ENCODE data around the gene SMYD4. TPM values are rescaled to one million over a fixed set of nuclear protein-coding genes. Genes with fewer than 3 reads are reported as not detected.
"Not testable (repeated sequence)": the region's sequence is repeated elsewhere in the genome, so short reads cannot be mapped to it uniquely, and the experiment has no call there.

Gene SMYD4
- total RNA-seq (2014; rRNA removed; shearing (Covaris generic)), result 10.0 and 12.0 TPM in 2 replicates
- polyA plus RNA-seq (2015; cell fraction: cytosol; rRNA removed), result 9.7 and 11.6 TPM in 2 replicates
- 13.4 and 17.3 TPM in 2 replicates for polyA plus RNA-seq (2015; cell fraction: nucleus; rRNA removed)

- DNase-seq (ENCODE audit: low read depth, low spot score), result peak; percentile 84
- in situ Hi-C loops (cut with HindIII; ENCODE audit: low pct_unique_long_range_greater_than_20kb, low sequenced_read_pairs), result no loop called here
These were observed at the start of gene SMYD4, which contains the start of gene RPA1 for GRCh38 chr17:1829592-1830257. Gene SMYD4, minus strand, starts transcription at chr17:1829902. Its CDS starts 1,908 bp downstream, at chr17:1827994. Gene RPA1, plus strand, starts transcription at chr17:1830005. Its CDS starts 89 bp downstream, at chr17:1830094.

- in situ Hi-C loops (cut with HindIII; ENCODE audit: low pct_unique_long_range_greater_than_20kb, low sequenced_read_pairs), result no loop called here
- DNase-seq (ENCODE audit: low read depth, low spot score), result no peak
These were observed 48.9 kb upstream of the SMYD4 start for GRCh38 chr17:1878419-1879121.

- in situ Hi-C loops (cut with HindIII; ENCODE audit: low pct_unique_long_range_greater_than_20kb, low sequenced_read_pairs), result no loop called here
These were observed 45.9 kb upstream of the SMYD4 start for GRCh38 chr17:1875597-1875996.

GRCh38 chr17:1873418-1873817 is 43.7 kb upstream of the SMYD4 start:
- in situ Hi-C loops (cut with HindIII; ENCODE audit: low pct_unique_long_range_greater_than_20kb, low sequenced_read_pairs), result no loop called here
- no peak for DNase-seq (ENCODE audit: low read depth, low spot score)

More at GRCh38 chr17:1875597-1875996, 45.9 kb upstream of the SMYD4 start:
- DNase-seq (ENCODE audit: low read depth, low spot score), result no peak

- in situ Hi-C loops (cut with HindIII; ENCODE audit: low pct_unique_long_range_greater_than_20kb, low sequenced_read_pairs), result no loop called here
- no peak for DNase-seq (ENCODE audit: low read depth, low spot score)
These were observed 43.3 kb upstream of the SMYD4 start for GRCh38 chr17:1872976-1873375.

GRCh38 chr17:1872254-1872653 is 42.6 kb upstream of the SMYD4 start:
- no peak for DNase-seq (ENCODE audit: low read depth, low spot score)
- in situ Hi-C loops (cut with HindIII; ENCODE audit: low pct_unique_long_range_greater_than_20kb, low sequenced_read_pairs), result no loop called here

GRCh38 chr17:1871756-1872155 is 42.1 kb upstream of the SMYD4 start:
- in situ Hi-C loops (cut with HindIII; ENCODE audit: low pct_unique_long_range_greater_than_20kb, low sequenced_read_pairs), result no loop called here
- no peak for DNase-seq (ENCODE audit: low read depth, low spot score)

- in situ Hi-C loops (cut with HindIII; ENCODE audit: low pct_unique_long_range_greater_than_20kb, low sequenced_read_pairs), result no loop called here
- DNase-seq (ENCODE audit: low read depth, low spot score), result no peak
These were observed 40.9 kb upstream of the SMYD4 start for GRCh38 chr17:1870592-1870991.

GRCh38 chr17:1868090-1868489 is 38.4 kb upstream of the SMYD4 start:
- in situ Hi-C loops (cut with HindIII; ENCODE audit: low pct_unique_long_range_greater_than_20kb, low sequenced_read_pairs), result no loop called here
- no peak for DNase-seq (ENCODE audit: low read depth, low spot score)

- in situ Hi-C loops (cut with HindIII; ENCODE audit: low pct_unique_long_range_greater_than_20kb, low sequenced_read_pairs), result no loop called here
- no peak for DNase-seq (ENCODE audit: low read depth, low spot score)
These were observed 37.6 kb upstream of the SMYD4 start for GRCh38 chr17:1867307-1867706.

- peak; percentile 74 for DNase-seq (ENCODE audit: low read depth, low spot score)
- in situ Hi-C loops (cut with HindIII; ENCODE audit: low pct_unique_long_range_greater_than_20kb, low sequenced_read_pairs), result no loop called here
These were observed 35.7 kb upstream of the SMYD4 start for GRCh38 chr17:1865252-1866037.

- no peak for DNase-seq (ENCODE audit: low read depth, low spot score)
- in situ Hi-C loops (cut with HindIII; ENCODE audit: low pct_unique_long_range_greater_than_20kb, low sequenced_read_pairs), result no loop called here
These were observed 31.8 kb upstream of the SMYD4 start for GRCh38 chr17:1861391-1862010.

- in situ Hi-C loops (cut with HindIII; ENCODE audit: low pct_unique_long_range_greater_than_20kb, low sequenced_read_pairs), result no loop called here
These were observed 31.3 kb upstream of the SMYD4 start for GRCh38 chr17:1860978-1861377.

GRCh38 chr17:1856462-1856861 is 26.8 kb upstream of the SMYD4 start:
- in situ Hi-C loops (cut with HindIII; ENCODE audit: low pct_unique_long_range_greater_than_20kb, low sequenced_read_pairs); DNase-seq (ENCODE audit: low read depth, low spot score): not testable (repeated sequence)

More at GRCh38 chr17:1860978-1861377, 31.3 kb upstream of the SMYD4 start:
- no peak for DNase-seq (ENCODE audit: low read depth, low spot score)

GRCh38 chr17:1853698-1854097 is 24.0 kb upstream of the SMYD4 start:
- in situ Hi-C loops (cut with HindIII; ENCODE audit: low pct_unique_long_range_greater_than_20kb, low sequenced_read_pairs), result no loop called here
- no peak for DNase-seq (ENCODE audit: low read depth, low spot score)

- in situ Hi-C loops (cut with HindIII; ENCODE audit: low pct_unique_long_range_greater_than_20kb, low sequenced_read_pairs), result no loop called here
These were observed 22.6 kb upstream of the SMYD4 start for GRCh38 chr17:1852327-1852726.

GRCh38 chr17:1847191-1847590 is 17.5 kb upstream of the SMYD4 start:
- in situ Hi-C loops (cut with HindIII; ENCODE audit: low pct_unique_long_range_greater_than_20kb, low sequenced_read_pairs), result no loop called here
- no peak for DNase-seq (ENCODE audit: low read depth, low spot score)

More at GRCh38 chr17:1852327-1852726, 22.6 kb upstream of the SMYD4 start:
- DNase-seq (ENCODE audit: low read depth, low spot score), result no peak

GRCh38 chr17:1843947-1844346 is 14.2 kb upstream of the SMYD4 start:
- DNase-seq (ENCODE audit: low read depth, low spot score), result no peak
- in situ Hi-C loops (cut with HindIII; ENCODE audit: low pct_unique_long_range_greater_than_20kb, low sequenced_read_pairs), result no loop called here

Data from SK-MEL-5 (cell line).